ENCODE measurements around the gene REG3A.

- TF ChIP-seq CTCF (IDR thresholded peaks at IDR 0.05) (no peak), POLR2A (IDR thresholded peaks at IDR 0.05) (no peak)
Measured at GRCh38 chr2:79138385-79138784, 21.2 kb downstream of the REG3A start.
